SK-MEL-5 (cell line): ENCODE data around the gene TNFRSF13B. TPM values are rescaled to one million over a fixed set of nuclear protein-coding genes. Genes with fewer than 3 reads are reported as not detected.
A peak's percentile ranks its signal among the peaks of the same experiment; 100 is the strongest.
"Not testable (repeated sequence)": the region's sequence is repeated elsewhere in the genome, so short reads cannot be mapped to it uniquely, and the experiment has no call there.

Source experiments
- DNase-seq: peaks from one replicate; pipeline ENCODE4 v3.0.0-alpha.2; 2016; ENCODE audit warnings: low read depth, low spot score
- in situ Hi-C: cut with HindIII; loops from 2 replicates; pipeline ENCODE4 v1.10.0; 2016; ENCODE audit warnings: low sequenced_read_pairs, high pct_unique_total_duplicates, low pct_unique_long_range_greater_than_20kb
- total RNA-seq: library from RNA; depleted of rRNA; stranded (reverse); fragments of >200 nt; shearing (Covaris generic); gene quantifications from 2 replicates; pipeline ENCODE4 v1.2.3, GENCODE V29; 2014

Gene TNFRSF13B
- total RNA-seq, 1 experiment from 2014 or later, result not detected

GRCh38 chr17:16989953-16990860 is 18.3 kb upstream of the TNFRSF13B start:
- DNase-seq, result no peak
- in situ Hi-C loops, result no loop called here

GRCh38 chr17:16989230-16989952 is 17.5 kb upstream of the TNFRSF13B start:
- in situ Hi-C loops, result no loop called here

GRCh38 chr17:16988749-16989229 is 16.9 kb upstream of the TNFRSF13B start:
- no peak for DNase-seq
- in situ Hi-C loops, result no loop called here

More at GRCh38 chr17:16989230-16989952, 17.5 kb upstream of the TNFRSF13B start:
- no peak for DNase-seq

- in situ Hi-C loops, result no loop called here
- DNase-seq, result peak; percentile 21
These were observed 16.1 kb upstream of the TNFRSF13B start for GRCh38 chr17:16987830-16988601.

- in situ Hi-C loops, result no loop called here
- no peak for DNase-seq
These were observed 15.3 kb upstream of the TNFRSF13B start for GRCh38 chr17:16987066-16987829.

- no peak for DNase-seq
- in situ Hi-C loops, result no loop called here
These were observed 14.5 kb upstream of the TNFRSF13B start for GRCh38 chr17:16986391-16986790.

GRCh38 chr17:16981928-16982327 is 10.0 kb upstream of the TNFRSF13B start:
- in situ Hi-C loops, result no loop called here
- DNase-seq, result no peak

GRCh38 chr17:16980813-16981731 is 9.2 kb upstream of the TNFRSF13B start:
- DNase-seq, result no peak
- in situ Hi-C loops, result no loop called here

- no peak for DNase-seq
- in situ Hi-C loops, result no loop called here
These were observed 8.1 kb upstream of the TNFRSF13B start for GRCh38 chr17:16980061-16980460.

GRCh38 chr17:16979237-16979823 is 7.4 kb upstream of the TNFRSF13B start:
- in situ Hi-C loops, result not testable (repeated sequence)

GRCh38 chr17:16977932-16978331 is 6.0 kb upstream of the TNFRSF13B start:
- in situ Hi-C loops, result no loop called here
- no peak for DNase-seq

More at GRCh38 chr17:16979237-16979823, 7.4 kb upstream of the TNFRSF13B start:
- not testable (repeated sequence) for DNase-seq

GRCh38 chr17:16976725-16977550 is 5.0 kb upstream of the TNFRSF13B start:
- in situ Hi-C loops, result no loop called here
- no peak for DNase-seq

GRCh38 chr17:16975744-16976625 is 4.1 kb upstream of the TNFRSF13B start:
- no peak for DNase-seq
- in situ Hi-C loops, result no loop called here

- in situ Hi-C loops, result no loop called here
These were observed 3.3 kb upstream of the TNFRSF13B start for GRCh38 chr17:16975277-16975651.

More at GRCh38 chr17:16975277-16975651, 3.3 kb upstream of the TNFRSF13B start:
- DNase-seq, result no peak
